ENCODE measurements around the gene PLBD2. TPM values are rescaled to one million over a fixed set of nuclear protein-coding genes. Genes with fewer than 3 reads are reported as not detected.
A peak's percentile ranks its signal among the peaks of the same experiment; 100 is the strongest.

The PLBD2 gene
- 18.8 and 38.1 TPM in 2 replicates for total RNA-seq (2014; rRNA removed)
- Bru-seq, nascent RNA, result percentile 74 among the genes with signal in this experiment
- BruChase-seq, experiment 1, labeled RNA remaining after a 6-hour chase, result percentile 81 among the genes with signal in this experiment
- BruChase-seq, experiment 2, labeled RNA remaining after a 2-hour chase, result percentile 80 among the genes with signal in this experiment
- long read RNA-seq, full-length matches to known transcripts, result 9 of 45 reads
- long read RNA-seq, partial matches to known transcripts, result 29 of 45 reads
- long read RNA-seq, other reads (novel, unspliced or antisense), result 7 of 45 reads

GRCh38 chr12:113358381-113359132 lies at the start of gene PLBD2:
Gene PLBD2, plus strand, starts transcription at chr12:113358587. Its CDS starts 14 bp downstream, at chr12:113358601.
- Histone ChIP-seq H3K4me2 (ENCODE audit: low read length) (peak within 1 kb of the TSS; percentile 86), H3K27me3 (ENCODE audit: low read length) (no peaks in the 10 kb centered on the region), H3K9me3 (ENCODE audit: low read length) (no peaks in the 10 kb centered on the region), H2AFZ (ENCODE audit: low read length) (peak within 1 kb of the TSS; percentile 89), H3K9me2 (replicated peaks; ENCODE audit: low read length) (no peaks in the 10 kb centered on the region), H3F3A (ENCODE audit: low read length, unreplicated experiment) (peaks cover 4% of the 10 kb centered on the region), H3K27ac (ENCODE audit: low read length) (peak within 1 kb of the TSS; percentile 13; the same call in 1 of the 2 replicates), H3K36me3 (ENCODE audit: low read depth, low read length) (no peaks in the 10 kb centered on the region), H4K20me1 (ENCODE audit: low read length) (peaks cover 12% of the 10 kb centered on the region; the same call in 1 of the 2 replicates), H3K79me2 (ENCODE audit: low read length) (peaks cover 25% of the 10 kb centered on the region), H3K4me3 (ENCODE audit: low read length) (peak within 1 kb of the TSS; percentile 86), H3K9ac (ENCODE audit: low read length) (peak within 1 kb of the TSS; percentile 81), H3K4me1 (ENCODE audit: insufficient read depth, low read length) (peaks cover 12% of the 10 kb centered on the region)
- CTCF ChIA-PET, result interaction anchor here (0.5 kb wide), 1 partner anchor 161 kb away, joined by 7 read pairs; no protein-coding TSS in a partner anchor
- POLR2A ChIA-PET (ENCODE audit: unreplicated experiment), result no interaction called here
- no TSS peak for BruUV-seq (replicated peaks)
- DNase-seq (peak; percentile 93), ATAC-seq (peak; percentile 91)
- TF ChIP-seq EZH2phosphoT487 (IDR thresholded peaks at IDR 0.05; ENCODE audit: borderline replicate concordance, low read length) (no peak), EZH2 (IDR thresholded peaks at IDR 0.05; ENCODE audit: low read length, unreplicated experiment) (no peak), CTCF (conservative IDR thresholded peaks at IDR 0.05; ENCODE audit: low read depth, low read length) (no peak)
- intact Hi-C loops (cut with micrococcal nuclease), result loop anchor here (1.0 to 5.0 kb wide), 4 partner anchors 23 to 161 kb away; partner anchors contain the start of genes SDSL and SLC8B1

GRCh38 chr12:113310489-113310888 lies 47.9 kb upstream of the PLBD2 start:
- Histone ChIP-seq H4K20me1 (ENCODE audit: low read length) (no peaks in the 10 kb centered on the region), H3K79me2 (ENCODE audit: low read length) (no peaks in the 10 kb centered on the region), H3K27ac (ENCODE audit: low read length) (no peak overlapping the region), H3K9me2 (replicated peaks; ENCODE audit: low read length) (no peaks in the 10 kb centered on the region), H3K27me3 (ENCODE audit: low read length) (no peaks in the 10 kb centered on the region), H3K4me1 (ENCODE audit: insufficient read depth, low read length) (peaks cover 25% of the 10 kb centered on the region), H3K4me2 (ENCODE audit: low read length) (no peak overlapping the region), H3K9ac (ENCODE audit: low read length) (no peak overlapping the region), H3K9me3 (ENCODE audit: low read length) (no peaks in the 10 kb centered on the region), H3F3A (ENCODE audit: low read length, unreplicated experiment) (no peaks in the 10 kb centered on the region), H3K4me3 (ENCODE audit: low read length) (no peak overlapping the region), H2AFZ (ENCODE audit: low read length) (no peak overlapping the region), H3K36me3 (ENCODE audit: low read depth, low read length) (peaks cover 4% of the 10 kb centered on the region; the same call in 1 of the 2 replicates)
- TF ChIP-seq CTCF (conservative IDR thresholded peaks at IDR 0.05; ENCODE audit: low read depth, low read length), result peak; percentile 54
- no peak for TF ChIP-seq EZH2phosphoT487 (IDR thresholded peaks at IDR 0.05; ENCODE audit: borderline replicate concordance, low read length)
- ChIA-PET CTCF (interaction anchor here (0.5 to 0.7 kb wide), 2 partner anchors 17 to 114 kb away, joined by 3 read pairs; no protein-coding TSS in a partner anchor), POLR2A (ENCODE audit: unreplicated experiment) (no interaction called here)
- peak; percentile 51 for DNase-seq
- no peak for ATAC-seq
- intact Hi-C loops (cut with micrococcal nuclease), result loop anchor here (5.0 kb wide), 1 partner anchor 113 kb away; no protein-coding TSS in a partner anchor
- BruUV-seq (replicated peaks), result no TSS peak
